SHP77 treated with DMSO at 0.1 percent for 48 hours (cell line): ENCODE measurements around the gene ETS1.

Source experiments
- DNase-seq: peaks from one replicate; lab custom pipeline; 2025; lab: John Stamatoyannopoulos, UW

ETS1 gene

GRCh38 chr11:128535468-128536457 lies 51.6 kb downstream of the ETS1 start:
- no peak for DNase-seq

- no peak for DNase-seq
Observed at GRCh38 chr11:128533472-128533871, 53.9 kb downstream of the ETS1 start.

GRCh38 chr11:128532572-128533091 lies 54.7 kb downstream of the ETS1 start:
- DNase-seq: no peak

GRCh38 chr11:128532016-128532571 lies 55.3 kb downstream of the ETS1 start:
- DNase-seq: no peak

GRCh38 chr11:128531588-128531987 lies 55.8 kb downstream of the ETS1 start:
- DNase-seq: no peak

- no peak for DNase-seq
Observed at GRCh38 chr11:128530118-128531074, 57.0 kb downstream of the ETS1 start.

- no peak for DNase-seq
Observed at GRCh38 chr11:128528294-128528693, 59.1 kb downstream of the ETS1 start.

GRCh38 chr11:128527046-128527445 lies 60.3 kb downstream of the ETS1 start:
- no peak for DNase-seq

GRCh38 chr11:128525411-128526243 lies 61.7 kb downstream of the ETS1 start:
- DNase-seq: no peak

GRCh38 chr11:128524172-128524571 lies 63.2 kb downstream of the ETS1 start:
- no peak for DNase-seq

GRCh38 chr11:128523641-128524040 lies 63.7 kb downstream of the ETS1 start:
- no peak for DNase-seq

GRCh38 chr11:128522943-128523518 lies 64.3 kb downstream of the ETS1 start:
- DNase-seq: no peak

- DNase-seq: peak; percentile 70
Observed at GRCh38 chr11:128522055-128522942, 65.1 kb downstream of the ETS1 start.

- no peak for DNase-seq
Observed at GRCh38 chr11:128521682-128522054, 65.7 kb downstream of the ETS1 start.

GRCh38 chr11:128520888-128521681 lies 66.3 kb downstream of the ETS1 start:
- no peak for DNase-seq

GRCh38 chr11:128520206-128520887 lies 67.0 kb downstream of the ETS1 start:
- DNase-seq: no peak

GRCh38 chr11:128519338-128519737 lies 68.0 kb downstream of the ETS1 start:
- no peak for DNase-seq

- DNase-seq: no peak
Observed at GRCh38 chr11:128518493-128519207, 68.7 kb downstream of the ETS1 start.
